AG04450 (cell line): ENCODE measurements around the gene ERFE. TPM values are rescaled to one million over a fixed set of nuclear protein-coding genes. Genes with fewer than 3 reads are reported as not detected.
A peak's percentile ranks its signal among the peaks of the same experiment; 100 is the strongest.

Source experiments
- CTCF ChIA-PET: fragments of 300-600, 350-600 bp; formaldehyde crosslinking; extraction: SDS; loops from one replicate; lab custom pipeline; 2022; ENCODE audit warnings: antibody characterized with exemption, inconsistent platforms; lab: Charles Lee
- POLR2A ChIA-PET: fragments of 350-600 bp; formaldehyde crosslinking; extraction: SDS; loops from one replicate; lab custom pipeline; 2021; ENCODE audit warnings: antibody characterized with exemption, inconsistent platforms; lab: Yijun Ruan, JAX
- DNase-seq: peaks from one replicate; pipeline ENCODE4 v3.0.0-alpha.2; 2011; ENCODE audit warnings: low read depth, low spot score
- H3K27ac ChIP-seq: one replicate; pipeline ENCODE4 v1.5.1; 2012; ENCODE audit warnings: low read depth, low read length, control low read depth
- H3K27me3 ChIP-seq: one replicate; pipeline ENCODE4 v1.6.0; 2012; ENCODE audit warnings: low read length; ENCODE audit not compliant: control insufficient read depth, insufficient read depth
- H3K4me3 ChIP-seq: 2 replicates; pipeline ENCODE4 v1.5.1; 2011; ENCODE audit warnings: mild to moderate bottlenecking, low read depth, low read length, control low read depth
- H3K9me3 ChIP-seq: 2 replicates; pipeline ENCODE4 v1.5.1; 2012; ENCODE audit warnings: low read length; ENCODE audit not compliant: control insufficient read depth, insufficient read depth
- CTCF ChIP-seq: IDR thresholded peaks from 2 replicates; pipeline ENCODE4 v1.5.1; 2011; ENCODE audit warnings: low read depth, low read length, control low read depth, inconsistent platforms
- polyA plus RNA-seq: library from polyadenylated mRNA; depleted of rRNA; stranded (reverse); fragments of >200 nt; gene quantifications from 2 replicates; pipeline ENCODE4 v1.2.3, GENCODE V29; 2011

The ERFE gene
- polyA plus RNA-seq, 1 experiment, result 2.4 TPM

GRCh38 chr2:238163481-238164198 lies 4.9 kb downstream of the ERFE start:
- ChIA-PET POLR2A (no interaction called here), CTCF (interaction anchor here (1.7 kb wide), 1 partner anchor 100 kb away, joined by 7 read pairs; no protein-coding TSS in a partner anchor)
- Histone ChIP-seq H3K27ac (no peak overlapping the region), H3K4me3 (peak overlapping the region; percentile 27; the same call in 1 of the 2 replicates), H3K27me3 (no peaks in the 10 kb centered on the region), H3K9me3 (no peaks in the 10 kb centered on the region; the same call in 1 of the 2 replicates)
- no peak for DNase-seq
- no peak for TF ChIP-seq CTCF

GRCh38 chr2:238164906-238165287 lies 6.1 kb downstream of the ERFE start:
- CTCF ChIA-PET, result no interaction called here
- POLR2A ChIA-PET, result no interaction called here
- DNase-seq, result no peak

GRCh38 chr2:238165288-238165921 lies 6.6 kb downstream of the ERFE start:
- ChIA-PET POLR2A (no interaction called here), CTCF (no interaction called here)
- H3K4me3 ChIP-seq, result no peak overlapping the region
- H3K27me3 ChIP-seq, result no peaks in the 10 kb centered on the region
- no peaks in the 10 kb centered on the region; the same call in 1 of the 2 replicates for H3K9me3 ChIP-seq
- no peak overlapping the region for H3K27ac ChIP-seq
- no peak for TF ChIP-seq CTCF
- no peak for DNase-seq

More at GRCh38 chr2:238164906-238165287, 6.1 kb downstream of the ERFE start:
- TF ChIP-seq CTCF, result no peak
- H3K9me3 ChIP-seq, result no peaks in the 10 kb centered on the region; the same call in 1 of the 2 replicates
- no peak overlapping the region for H3K27ac ChIP-seq
- H3K4me3 ChIP-seq, result no peak overlapping the region
- H3K27me3 ChIP-seq, result no peaks in the 10 kb centered on the region

GRCh38 chr2:238166391-238167343 lies 7.9 kb downstream of the ERFE start:
- CTCF ChIA-PET, result no interaction called here
- TF ChIP-seq CTCF, result no peak
- Histone ChIP-seq H3K27me3 (no peaks in the 10 kb centered on the region), H3K27ac (no peak overlapping the region), H3K9me3 (no peaks in the 10 kb centered on the region; the same call in 1 of the 2 replicates), H3K4me3 (no peak overlapping the region)
- no peak for DNase-seq
- POLR2A ChIA-PET, result no interaction called here
